Thoracic aorta (tissue), 2 donors: ENCODE results near the gene SPOCK2. TPM values are rescaled to one million over a fixed set of nuclear protein-coding genes. Genes with fewer than 3 reads are reported as not detected.
A peak's percentile ranks its signal among the peaks of the same experiment; 100 is the strongest.

ENCODE experiments used
- ATAC-seq: fragments of 150-250 bp; one replicate; pipeline ENCODE4 v1.8.0; 2017; ENCODE audit warnings: low read depth; ENCODE audit not compliant: insufficient number of reproducible peaks, low FRiP score
- DNase-seq: peaks from one replicate; pipeline ENCODE4 v3.0.0-alpha.2; 2020; ENCODE audit warnings: low spot score
- H3K27ac ChIP-seq, 2 donors: fragments of 200-600 bp; sonication (generic); 1 replicate in 1 of 2; 2 replicates in 1 of 2; pipeline ENCODE4 v1.5.1; 2016; ENCODE audit warnings: mild to moderate bottlenecking in 2 of 2, moderate library complexity in 2 of 2
- H3K27me3 ChIP-seq: fragments of 200-600 bp; sonication (generic); replicated peaks from 2 replicates; pipeline ENCODE4 v1.6.0; 2016; ENCODE audit warnings: mild to moderate bottlenecking; ENCODE audit not compliant: insufficient read depth
- H3K36me3 ChIP-seq: fragments of 200-600 bp; sonication (generic); one replicate; pipeline ENCODE4 v1.5.1; 2016
- H3K4me1 ChIP-seq, 2 donors: fragments of 200-600 bp; sonication (generic); 1 replicate in 1 of 2; 2 replicates in 1 of 2; pipeline versions ENCODE4 v1.5.1 to v1.6.0; 2016; ENCODE audit warnings: low read depth in 2 of 2, mild to moderate bottlenecking in 1 of 2; ENCODE audit not compliant: control insufficient read depth in 1 of 2
- H3K4me3 ChIP-seq: fragments of 200-600 bp; sonication (generic); 2 replicates; pipeline ENCODE4 v1.5.1; 2016; ENCODE audit warnings: mild to moderate bottlenecking
- H3K9me3 ChIP-seq: fragments of 200-600 bp; sonication (generic); 2 replicates; pipeline ENCODE4 v1.5.1; 2016
- CTCF ChIP-seq: fragments of 200-600 bp; sonication (generic); IDR thresholded peaks from one replicate; pipeline ENCODE4 v1.5.1; 2019; ENCODE audit warnings: antibody characterized with exemption
- total RNA-seq, 2 donors: library from RNA; depleted of rRNA; stranded (reverse); fragments of >200 nt; gene quantifications; one replicate each; pipeline versions ENCODE4 v1.1.0 to v1.2.3, GENCODE V29; 2016

Gene SPOCK2
- total RNA-seq, 2 donors from 2014 or later, result 3.5 to 13.8 TPM

DNA sequence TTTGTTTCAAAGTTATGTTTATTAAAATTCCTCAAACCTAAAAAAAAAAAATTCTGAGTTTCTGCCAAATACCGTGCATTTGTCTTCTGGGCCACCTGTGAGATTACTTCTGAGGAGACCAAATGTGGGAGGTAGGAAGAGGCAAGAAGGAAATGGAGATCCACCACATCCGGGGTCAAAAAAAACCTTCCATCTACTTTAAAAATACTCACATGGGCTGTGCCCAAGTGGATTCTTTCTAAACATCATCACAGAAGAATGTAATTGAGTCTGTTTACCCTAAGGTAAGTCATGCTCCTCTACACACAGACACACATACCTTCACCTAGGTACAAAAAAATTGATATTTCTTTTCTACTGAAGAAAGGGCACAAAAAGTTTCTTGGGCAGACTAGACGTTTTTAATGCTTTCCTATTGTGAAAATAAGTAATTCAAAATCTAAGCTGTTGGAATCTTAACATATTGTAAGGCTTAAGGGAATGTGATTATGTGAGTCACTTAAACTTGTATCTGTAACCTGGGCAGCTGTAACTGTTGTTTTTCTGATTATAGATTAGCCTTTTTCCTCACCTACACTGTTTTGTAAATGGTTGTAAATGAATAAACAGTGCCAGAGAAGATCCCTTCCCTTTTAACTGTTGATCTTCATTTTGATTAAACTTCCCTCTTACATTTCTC, 19.1 kb upstream of the SPOCK2 start:
- TF ChIP-seq CTCF, result no peak
- Histone ChIP-seq H3K4me3 (no peak overlapping the region), H3K4me1 (peaks cover 15 to 32% of the 10 kb centered on the region in 2 donors), H3K36me3 (no peaks in the 10 kb centered on the region), H3K9me3 (no peaks in the 10 kb centered on the region), H3K27ac (no peak overlapping the region), H3K27me3 (no peaks in the 10 kb centered on the region)
- no peak for ATAC-seq
- DNase-seq, result no peak

- H3K27ac ChIP-seq, result no peak overlapping the region
- ATAC-seq, result no peak
- DNase-seq, result no peak
- TF ChIP-seq CTCF, result no peak
- H3K4me1 ChIP-seq, result peaks cover 15 to 32% of the 10 kb centered on the region in 2 donors
- no peaks in the 10 kb centered on the region for H3K27me3 ChIP-seq
- no peak overlapping the region for H3K4me3 ChIP-seq
- H3K9me3 ChIP-seq, result no peaks in the 10 kb centered on the region
- no peaks in the 10 kb centered on the region for H3K36me3 ChIP-seq
Measured at GRCh38 chr10:72106896-72107295, 18.5 kb upstream of the SPOCK2 start.

GRCh38 chr10:72106154-72106849, 18.0 kb upstream of the SPOCK2 start:
- TF ChIP-seq CTCF, result no peak
- no peaks in the 10 kb centered on the region for H3K27me3 ChIP-seq
- peaks cover 15 to 32% of the 10 kb centered on the region in 2 donors for H3K4me1 ChIP-seq
- no peak for DNase-seq
- no peak for ATAC-seq
- no peaks in the 10 kb centered on the region for H3K9me3 ChIP-seq
- H3K4me3 ChIP-seq, result no peak overlapping the region
- peak overlapping the region in 1 of 2 donors; percentile 72 for H3K27ac ChIP-seq
- peaks cover 2% of the 10 kb centered on the region for H3K36me3 ChIP-seq

- no peak for TF ChIP-seq CTCF
- no peak for ATAC-seq
- no peaks in the 10 kb centered on the region for H3K9me3 ChIP-seq
- no peak overlapping the region for H3K4me3 ChIP-seq
- no peaks in the 10 kb centered on the region for H3K27me3 ChIP-seq
- peaks cover 15 to 32% of the 10 kb centered on the region in 2 donors for H3K4me1 ChIP-seq
- H3K27ac ChIP-seq, result peak overlapping the region; percentile 66 to 72
- peaks cover 4% of the 10 kb centered on the region for H3K36me3 ChIP-seq
- DNase-seq, result no peak
Measured at GRCh38 chr10:72105710-72106109, 17.4 kb upstream of the SPOCK2 start.

DNA sequence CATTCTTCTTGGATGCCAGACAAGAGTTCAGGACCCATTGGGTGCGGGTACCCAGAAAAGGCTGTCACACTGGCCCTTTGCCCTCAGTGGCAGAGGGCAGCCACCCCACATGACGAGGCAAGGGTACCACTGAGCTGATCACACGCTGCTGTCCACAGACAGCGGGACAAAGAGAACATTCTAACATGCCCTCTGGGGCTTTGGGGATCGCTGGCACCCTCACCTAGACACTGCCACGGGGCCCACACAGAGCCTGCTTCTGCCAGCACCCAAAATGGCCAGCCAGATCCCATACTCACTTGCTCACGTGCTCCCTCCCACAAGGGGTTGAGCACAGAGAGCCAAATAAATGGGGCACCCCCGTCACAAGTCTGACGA, 16.7 kb upstream of the SPOCK2 start:
- H3K27ac ChIP-seq, result peak overlapping the region; percentile 66 to 72
- peaks cover 4% of the 10 kb centered on the region for H3K36me3 ChIP-seq
- H3K27me3 ChIP-seq, result no peaks in the 10 kb centered on the region
- no peak overlapping the region for H3K4me3 ChIP-seq
- ATAC-seq (no peak), DNase-seq (no peak)
- TF ChIP-seq CTCF, result no peak
- H3K9me3 ChIP-seq, result no peaks in the 10 kb centered on the region
- H3K4me1 ChIP-seq, result peaks cover 15 to 32% of the 10 kb centered on the region in 2 donors
